ENCODE results near the gene RACGAP1.
"Not testable (repeated sequence)": the region's sequence is repeated elsewhere in the genome, so short reads cannot be mapped to it uniquely, and the experiment has no call there.

RACGAP1 gene

GRCh38 chr12:50030449-50030848, 5.2 kb upstream of the RACGAP1 start:
- DNase-seq (ENCODE audit: low spot score), result not testable (repeated sequence)

GRCh38 chr12:50026691-50027090, 1.4 kb upstream of the RACGAP1 start:
- DNase-seq (ENCODE audit: low spot score), result no peak

- DNase-seq (ENCODE audit: low spot score), result no peak
Observed at GRCh38 chr12:50024805-50025186, 498 bp downstream of the RACGAP1 start.

- DNase-seq (ENCODE audit: low spot score), result no peak
Observed at GRCh38 chr12:50024227-50024626, 1.1 kb downstream of the RACGAP1 start.

- DNase-seq (ENCODE audit: low spot score), result no peak
Observed at GRCh38 chr12:50022903-50023302, 2.4 kb downstream of the RACGAP1 start.

- no peak for DNase-seq (ENCODE audit: low spot score)
Observed at GRCh38 chr12:50021031-50021430, 4.3 kb downstream of the RACGAP1 start.

GRCh38 chr12:50019524-50019923, 5.8 kb downstream of the RACGAP1 start:
- no peak for DNase-seq (ENCODE audit: low spot score)

- DNase-seq (ENCODE audit: low spot score), result no peak
Observed at GRCh38 chr12:50018968-50019367, 6.3 kb downstream of the RACGAP1 start.

- no peak for DNase-seq (ENCODE audit: low spot score)
Observed at GRCh38 chr12:50018154-50018553, 7.1 kb downstream of the RACGAP1 start.

GRCh38 chr12:50017641-50018040, 7.7 kb downstream of the RACGAP1 start:
- DNase-seq (ENCODE audit: low spot score), result no peak

- DNase-seq (ENCODE audit: low spot score), result no peak
Observed at GRCh38 chr12:50016501-50017475, 8.5 kb downstream of the RACGAP1 start.

GRCh38 chr12:50014342-50014741, 11.0 kb downstream of the RACGAP1 start:
- no peak for DNase-seq (ENCODE audit: low spot score)

GRCh38 chr12:50013361-50014147, 11.7 kb downstream of the RACGAP1 start:
- DNase-seq (ENCODE audit: low spot score), result peak; percentile 12

GRCh38 chr12:50006754-50007442, 18.4 kb downstream of the RACGAP1 start:
- no peak for DNase-seq (ENCODE audit: low spot score)

- DNase-seq (ENCODE audit: low spot score), result no peak
Observed at GRCh38 chr12:50006280-50006679, 19.0 kb downstream of the RACGAP1 start.

- DNase-seq (ENCODE audit: low spot score), result no peak
Observed at GRCh38 chr12:50005175-50005574, 20.1 kb downstream of the RACGAP1 start.

GRCh38 chr12:50004696-50005095, 20.6 kb downstream of the RACGAP1 start:
- no peak for DNase-seq (ENCODE audit: low spot score)

- DNase-seq (ENCODE audit: low spot score), result no peak
Observed at GRCh38 chr12:50003595-50003994, 21.7 kb downstream of the RACGAP1 start.

- DNase-seq (ENCODE audit: low spot score), result no peak
Observed at GRCh38 chr12:49998453-49998852, 26.8 kb downstream of the RACGAP1 start.

- DNase-seq (ENCODE audit: low spot score), result no peak
Observed at GRCh38 chr12:49990273-49990672, 35.0 kb downstream of the RACGAP1 start.

- not testable (repeated sequence) for DNase-seq (ENCODE audit: low spot score)
Observed at GRCh38 chr12:49989400-49989799, 35.9 kb downstream of the RACGAP1 start.

GRCh38 chr12:49987625-49988303, 37.5 kb downstream of the RACGAP1 start:
- DNase-seq (ENCODE audit: low spot score), result no peak
